Endothelial cell of umbilical vein (primary cell): ENCODE measurements around the gene MRPL32.

Source experiments
- EZH2 ChIP-seq: IDR thresholded peaks from 2 replicates; pipeline ENCODE4 v1.6.1; 2012; ENCODE audit warnings: borderline replicate concordance, low read depth, mild to moderate bottlenecking, moderate library complexity, low read length, inconsistent platforms; ENCODE audit not compliant: severe bottlenecking
- FOS ChIP-seq: IDR thresholded peaks from 2 replicates; pipeline ENCODE4 v1.6.1; 2011; ENCODE audit warnings: mild to moderate bottlenecking, low read length, moderate library complexity, borderline replicate concordance; ENCODE audit not compliant: insufficient read depth
- GATA2 ChIP-seq: IDR thresholded peaks from 2 replicates; pipeline ENCODE4 v1.7.0; 2011; ENCODE audit warnings: low read depth, mild to moderate bottlenecking, moderate library complexity, mixed read lengths, low read length; ENCODE audit not compliant: insufficient read length, insufficient read depth
- JUN ChIP-seq: IDR thresholded peaks from 2 replicates; pipeline ENCODE4 v1.6.1; 2011; ENCODE audit warnings: borderline replicate concordance, low read depth; ENCODE audit not compliant: insufficient read length, insufficient read depth
- MYC ChIP-seq: IDR thresholded peaks from one replicate; pipeline ENCODE4 v1.6.1; 2011; ENCODE audit warnings: mild to moderate bottlenecking, low read depth, low read length
- POLR2A ChIP-seq: IDR thresholded peaks from 2 replicates; pipeline ENCODE4 v1.6.1; 2012; ENCODE audit warnings: low read depth, mild to moderate bottlenecking, control low read depth, low read length
- POLR2AphosphoS5 ChIP-seq: IDR thresholded peaks from 2 replicates; pipeline ENCODE4 v1.6.1; 2012; ENCODE audit warnings: low read depth, mild to moderate bottlenecking, control low read depth, low read length, moderate library complexity; ENCODE audit not compliant: insufficient read depth
- TF ChIP-seq, protein P1 (sequence below), 2 donors: IDR thresholded peaks; 1 replicate in 1 of 2; 2 replicates in 1 of 2; pipeline ENCODE4 v1.5.1; 2011; ENCODE audit warnings: low read length in 2 of 2, mild to moderate bottlenecking in 2 of 2, moderate library complexity in 2 of 2, control low read depth in 1 of 2, inconsistent platforms in 1 of 2, low read depth in 1 of 2; ENCODE audit not compliant: insufficient read depth in 1 of 2; ENCODE audit errors: extremely low read depth in 1 of 2
- TF ChIP-seq, protein P2 (sequence below): IDR thresholded peaks from 2 replicates; pipeline ENCODE4 v1.6.1; 2011; ENCODE audit not compliant: insufficient read depth, insufficient read length

DNA sequence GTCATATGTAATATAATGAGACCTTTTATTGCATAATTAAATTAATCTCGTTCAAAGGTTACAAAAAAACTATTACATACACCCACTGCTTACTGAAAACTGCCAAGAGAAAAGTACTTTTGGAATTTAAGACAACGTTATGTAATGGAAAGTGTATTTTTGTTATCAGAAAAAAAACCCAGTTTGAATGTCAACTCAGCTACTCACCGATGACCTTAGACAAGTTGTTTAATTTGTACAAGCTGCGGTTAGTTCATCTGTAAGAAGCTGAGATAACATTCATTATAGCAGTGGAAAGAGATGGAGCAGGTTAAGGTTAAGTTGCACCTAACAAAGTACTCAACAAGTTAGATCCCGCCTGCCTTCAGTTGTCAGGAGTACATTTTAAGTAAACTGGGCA lies 1.3 kb upstream of the MRPL32 start:
- TF ChIP-seq, protein P1, sequence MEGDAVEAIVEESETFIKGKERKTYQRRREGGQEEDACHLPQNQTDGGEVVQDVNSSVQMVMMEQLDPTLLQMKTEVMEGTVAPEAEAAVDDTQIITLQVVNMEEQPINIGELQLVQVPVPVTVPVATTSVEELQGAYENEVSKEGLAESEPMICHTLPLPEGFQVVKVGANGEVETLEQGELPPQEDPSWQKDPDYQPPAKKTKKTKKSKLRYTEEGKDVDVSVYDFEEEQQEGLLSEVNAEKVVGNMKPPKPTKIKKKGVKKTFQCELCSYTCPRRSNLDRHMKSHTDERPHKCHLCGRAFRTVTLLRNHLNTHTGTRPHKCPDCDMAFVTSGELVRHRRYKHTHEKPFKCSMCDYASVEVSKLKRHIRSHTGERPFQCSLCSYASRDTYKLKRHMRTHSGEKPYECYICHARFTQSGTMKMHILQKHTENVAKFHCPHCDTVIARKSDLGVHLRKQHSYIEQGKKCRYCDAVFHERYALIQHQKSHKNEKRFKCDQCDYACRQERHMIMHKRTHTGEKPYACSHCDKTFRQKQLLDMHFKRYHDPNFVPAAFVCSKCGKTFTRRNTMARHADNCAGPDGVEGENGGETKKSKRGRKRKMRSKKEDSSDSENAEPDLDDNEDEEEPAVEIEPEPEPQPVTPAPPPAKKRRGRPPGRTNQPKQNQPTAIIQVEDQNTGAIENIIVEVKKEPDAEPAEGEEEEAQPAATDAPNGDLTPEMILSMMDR (IDR thresholded peaks at IDR 0.05; ENCODE audit: extremely low read depth in 1 of 2, insufficient read depth in 1 of 2, low read depth in 1 of 2, low read length in 2 of 2): no peak
- no peak for TF ChIP-seq POLR2A
- TF ChIP-seq POLR2AphosphoS5: no peak
- no peak for TF ChIP-seq GATA2
- TF ChIP-seq EZH2: no peak
- TF ChIP-seq, protein P2, sequence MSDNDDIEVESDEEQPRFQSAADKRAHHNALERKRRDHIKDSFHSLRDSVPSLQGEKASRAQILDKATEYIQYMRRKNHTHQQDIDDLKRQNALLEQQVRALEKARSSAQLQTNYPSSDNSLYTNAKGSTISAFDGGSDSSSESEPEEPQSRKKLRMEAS: no peak
- TF ChIP-seq JUN: no peak
- TF ChIP-seq FOS: no peak
- TF ChIP-seq MYC: no peak
